Thoracic aorta (tissue), 2 donors: ENCODE results near the gene PARD3B. TPM values are rescaled to one million over a fixed set of nuclear protein-coding genes. Genes with fewer than 3 reads are reported as not detected.

Source experiments
- ATAC-seq: fragments of 150-250 bp; one replicate; pipeline ENCODE4 v1.8.0; 2017; ENCODE audit warnings: low read depth; ENCODE audit not compliant: insufficient number of reproducible peaks, low FRiP score
- DNase-seq: peaks from one replicate; pipeline ENCODE4 v3.0.0-alpha.2; 2020; ENCODE audit warnings: low spot score
- H3K27ac ChIP-seq, 2 donors: fragments of 200-600 bp; sonication (generic); 1 replicate in 1 of 2; 2 replicates in 1 of 2; pipeline ENCODE4 v1.5.1; 2016; ENCODE audit warnings: mild to moderate bottlenecking in 2 of 2, moderate library complexity in 2 of 2
- H3K27me3 ChIP-seq: fragments of 200-600 bp; sonication (generic); replicated peaks from 2 replicates; pipeline ENCODE4 v1.6.0; 2016; ENCODE audit warnings: mild to moderate bottlenecking; ENCODE audit not compliant: insufficient read depth
- H3K36me3 ChIP-seq: fragments of 200-600 bp; sonication (generic); one replicate; pipeline ENCODE4 v1.5.1; 2016
- H3K4me1 ChIP-seq, 2 donors: fragments of 200-600 bp; sonication (generic); 1 replicate in 1 of 2; 2 replicates in 1 of 2; pipeline versions ENCODE4 v1.5.1 to v1.6.0; 2016; ENCODE audit warnings: low read depth in 2 of 2, mild to moderate bottlenecking in 1 of 2; ENCODE audit not compliant: control insufficient read depth in 1 of 2
- H3K4me3 ChIP-seq: fragments of 200-600 bp; sonication (generic); 2 replicates; pipeline ENCODE4 v1.5.1; 2016; ENCODE audit warnings: mild to moderate bottlenecking
- H3K9me3 ChIP-seq: fragments of 200-600 bp; sonication (generic); 2 replicates; pipeline ENCODE4 v1.5.1; 2016
- total RNA-seq, 2 donors: library from RNA; depleted of rRNA; stranded (reverse); fragments of >200 nt; gene quantifications; one replicate each; pipeline versions ENCODE4 v1.1.0 to v1.2.3, GENCODE V29; 2016
- TF ChIP-seq, protein P1 (sequence below): fragments of 200-600 bp; sonication (generic); IDR thresholded peaks from one replicate; pipeline ENCODE4 v1.5.1; 2019; ENCODE audit warnings: antibody characterized with exemption

The PARD3B gene
- total RNA-seq, 2 donors from 2014 or later = 25.7 to 34.5 TPM

GRCh38 chr2:205586626-205587025 is 1041.4 kb downstream of the PARD3B start:
- no peaks in the 10 kb centered on the region for H3K27me3 ChIP-seq
- no peaks in the 10 kb centered on the region for H3K9me3 ChIP-seq
- no peaks in the 10 kb centered on the region for H3K36me3 ChIP-seq
- DNase-seq (no peak), ATAC-seq (no peak)
- TF ChIP-seq, protein P1, sequence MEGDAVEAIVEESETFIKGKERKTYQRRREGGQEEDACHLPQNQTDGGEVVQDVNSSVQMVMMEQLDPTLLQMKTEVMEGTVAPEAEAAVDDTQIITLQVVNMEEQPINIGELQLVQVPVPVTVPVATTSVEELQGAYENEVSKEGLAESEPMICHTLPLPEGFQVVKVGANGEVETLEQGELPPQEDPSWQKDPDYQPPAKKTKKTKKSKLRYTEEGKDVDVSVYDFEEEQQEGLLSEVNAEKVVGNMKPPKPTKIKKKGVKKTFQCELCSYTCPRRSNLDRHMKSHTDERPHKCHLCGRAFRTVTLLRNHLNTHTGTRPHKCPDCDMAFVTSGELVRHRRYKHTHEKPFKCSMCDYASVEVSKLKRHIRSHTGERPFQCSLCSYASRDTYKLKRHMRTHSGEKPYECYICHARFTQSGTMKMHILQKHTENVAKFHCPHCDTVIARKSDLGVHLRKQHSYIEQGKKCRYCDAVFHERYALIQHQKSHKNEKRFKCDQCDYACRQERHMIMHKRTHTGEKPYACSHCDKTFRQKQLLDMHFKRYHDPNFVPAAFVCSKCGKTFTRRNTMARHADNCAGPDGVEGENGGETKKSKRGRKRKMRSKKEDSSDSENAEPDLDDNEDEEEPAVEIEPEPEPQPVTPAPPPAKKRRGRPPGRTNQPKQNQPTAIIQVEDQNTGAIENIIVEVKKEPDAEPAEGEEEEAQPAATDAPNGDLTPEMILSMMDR = no peak
- H3K27ac ChIP-seq = no peak overlapping the region
- no peaks in the 10 kb centered on the region for H3K4me1 ChIP-seq
- no peak overlapping the region for H3K4me3 ChIP-seq

DNA sequence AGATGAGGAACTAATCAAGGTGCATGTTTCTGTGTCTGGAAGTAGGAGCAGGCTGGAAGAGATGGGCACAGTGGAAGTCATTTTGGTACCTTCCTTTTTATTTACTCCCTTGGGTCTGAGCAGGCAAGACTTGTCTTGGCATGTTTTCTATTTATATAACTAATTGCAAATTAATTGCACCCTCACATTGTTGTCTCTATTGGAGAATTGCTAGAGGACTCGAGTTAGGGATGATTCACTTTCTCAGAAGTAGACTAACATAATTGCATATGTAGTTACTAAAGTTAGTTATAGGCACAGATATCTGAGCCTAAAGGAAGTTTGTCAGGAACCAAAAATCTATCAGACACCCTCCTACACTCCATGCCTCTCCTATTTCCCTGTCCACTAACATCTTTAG is 1044.2 kb downstream of the PARD3B start:
- no peak for ATAC-seq
- no peak for DNase-seq
- H3K36me3 ChIP-seq = no peaks in the 10 kb centered on the region
- no peaks in the 10 kb centered on the region for H3K27me3 ChIP-seq
- H3K9me3 ChIP-seq = no peaks in the 10 kb centered on the region
- H3K4me3 ChIP-seq = no peak overlapping the region
- TF ChIP-seq, protein P1 = no peak
- H3K4me1 ChIP-seq = no peaks in the 10 kb centered on the region
- no peak overlapping the region for H3K27ac ChIP-seq

DNA sequence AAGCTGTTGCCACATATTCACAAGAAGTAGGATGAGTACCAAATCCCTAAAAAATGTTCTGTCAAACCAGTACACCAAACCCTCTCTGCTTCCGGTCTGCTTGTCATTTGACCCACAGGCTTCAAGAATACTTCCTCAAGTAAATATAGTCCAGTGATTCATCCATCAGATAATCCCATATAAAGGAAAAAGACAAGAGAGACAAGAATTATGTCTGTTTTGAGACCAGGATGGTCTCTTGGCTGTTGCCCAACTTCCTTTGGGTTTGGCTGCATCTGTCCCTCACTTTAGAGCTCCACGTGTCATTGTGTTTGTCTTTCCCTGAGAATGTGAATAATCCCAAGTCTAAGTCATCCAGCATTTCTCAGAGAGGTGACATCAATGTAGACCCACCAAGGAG is 1045.5 kb downstream of the PARD3B start:
- DNase-seq (no peak), ATAC-seq (no peak)
- Histone ChIP-seq H3K4me3 (no peak overlapping the region), H3K27ac (no peak overlapping the region), H3K4me1 (no peaks in the 10 kb centered on the region), H3K27me3 (no peaks in the 10 kb centered on the region), H3K36me3 (no peaks in the 10 kb centered on the region), H3K9me3 (no peaks in the 10 kb centered on the region)
- TF ChIP-seq, protein P1 = no peak

GRCh38 chr2:205593891-205594290 is 1048.6 kb downstream of the PARD3B start:
- TF ChIP-seq, protein P1 = no peak
- Histone ChIP-seq H3K4me3 (no peak overlapping the region), H3K27me3 (no peaks in the 10 kb centered on the region), H3K27ac (no peak overlapping the region), H3K9me3 (no peaks in the 10 kb centered on the region), H3K36me3 (no peaks in the 10 kb centered on the region), H3K4me1 (no peaks in the 10 kb centered on the region)
- no peak for ATAC-seq
- no peak for DNase-seq

DNA sequence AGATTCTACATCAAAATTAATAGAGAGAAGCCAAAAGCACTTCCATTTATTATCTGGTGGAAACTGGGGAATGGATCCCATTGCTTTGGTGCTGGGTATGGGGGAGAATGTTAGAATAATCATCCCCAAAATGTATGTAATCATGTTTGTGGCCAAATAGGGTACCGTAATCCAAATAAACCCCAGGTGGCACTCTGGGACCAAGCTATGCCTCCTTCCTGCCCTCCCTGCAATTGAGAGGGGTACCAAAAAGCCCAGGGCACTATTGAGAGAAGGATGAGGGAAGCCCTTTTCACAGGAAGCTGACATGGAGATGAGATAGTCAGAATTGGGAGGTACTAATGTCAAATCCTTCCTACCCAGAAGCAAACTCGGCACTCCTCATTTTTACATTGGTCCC is 1051.3 kb downstream of the PARD3B start:
- ATAC-seq (no peak), DNase-seq (no peak)
- TF ChIP-seq, protein P1 = no peak
- no peaks in the 10 kb centered on the region for H3K4me1 ChIP-seq
- H3K9me3 ChIP-seq = no peaks in the 10 kb centered on the region
- H3K36me3 ChIP-seq = no peaks in the 10 kb centered on the region
- no peak overlapping the region for H3K4me3 ChIP-seq
- H3K27me3 ChIP-seq = no peaks in the 10 kb centered on the region
- H3K27ac ChIP-seq = no peak overlapping the region
